NT2/D1 (cell line): Measurements from ENCODE around the gene KRCC1.

Source experiments
- SUZ12 ChIP-seq: IDR thresholded peaks from 2 replicates; pipeline ENCODE4 v1.6.1; 2011; ENCODE audit not compliant: insufficient read length, insufficient read depth; ENCODE audit errors: extremely low read depth
- ZNF274 ChIP-seq: IDR thresholded peaks from 2 replicates; pipeline ENCODE4 v1.6.1; 2011; ENCODE audit warnings: mild to moderate bottlenecking, low read depth, low read length

DNA sequence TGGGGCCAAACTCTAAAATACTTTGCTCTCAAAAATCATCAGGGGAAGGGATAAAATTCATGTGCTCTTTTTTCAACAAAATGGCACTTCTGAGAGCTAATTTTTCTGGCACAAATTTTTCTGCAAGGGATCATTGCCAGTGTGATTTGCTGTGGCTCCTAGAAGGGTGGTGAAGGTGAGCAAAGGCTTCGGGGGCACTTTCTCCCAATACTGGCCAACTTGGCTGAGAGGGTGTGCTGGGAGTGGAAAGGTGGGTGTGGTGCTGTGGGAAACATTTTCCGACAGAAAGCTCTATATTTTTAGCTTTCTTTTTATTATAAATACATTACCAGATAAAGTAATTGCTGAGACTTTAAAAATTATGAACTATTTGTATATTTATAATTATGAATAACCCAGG is 12.5 kb upstream of the KRCC1 start:
- no peak for TF ChIP-seq SUZ12
- no peak for TF ChIP-seq ZNF274
